Measurements from ENCODE around the gene BCL6B. TPM values are rescaled to one million over a fixed set of nuclear protein-coding genes. Genes with fewer than 3 reads are reported as not detected.

The BCL6B gene
- total RNA-seq, 1 donor, result 0.45 TPM

DNA sequence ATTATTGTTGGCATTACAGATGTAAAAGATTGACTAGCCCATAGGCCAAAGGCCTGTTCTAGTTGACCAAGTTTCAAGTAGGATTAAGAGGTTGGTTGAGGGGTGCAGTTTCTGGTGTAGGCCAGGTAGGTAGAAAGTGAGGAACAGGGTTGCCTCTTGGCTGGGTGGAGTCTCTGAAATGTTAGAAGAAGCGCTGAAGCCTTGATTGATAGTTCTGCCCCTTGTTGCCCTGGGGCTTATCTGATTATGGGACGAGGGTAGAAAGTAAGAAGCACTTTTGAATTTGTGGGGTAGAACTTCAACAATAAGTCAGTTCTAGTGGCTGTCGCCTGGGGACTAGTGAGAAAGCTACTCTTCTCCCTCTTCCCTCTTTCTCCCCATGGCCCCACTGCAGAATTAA lies 6.2 kb downstream of the BCL6B start:
- DNase-seq (ENCODE audit: low read depth), result no peak
- H3K4me3 ChIP-seq (ENCODE audit: low read depth, low read length), result no peak overlapping the region
- TF ChIP-seq CTCF (IDR thresholded peaks at IDR 0.05; ENCODE audit: insufficient read depth, low read length), result no peak

GRCh38 chr17:7029659-7030058 lies 6.8 kb downstream of the BCL6B start:
- no peak for DNase-seq (ENCODE audit: low read depth)
- no peak for TF ChIP-seq CTCF (IDR thresholded peaks at IDR 0.05; ENCODE audit: insufficient read depth, low read length)

DNA sequence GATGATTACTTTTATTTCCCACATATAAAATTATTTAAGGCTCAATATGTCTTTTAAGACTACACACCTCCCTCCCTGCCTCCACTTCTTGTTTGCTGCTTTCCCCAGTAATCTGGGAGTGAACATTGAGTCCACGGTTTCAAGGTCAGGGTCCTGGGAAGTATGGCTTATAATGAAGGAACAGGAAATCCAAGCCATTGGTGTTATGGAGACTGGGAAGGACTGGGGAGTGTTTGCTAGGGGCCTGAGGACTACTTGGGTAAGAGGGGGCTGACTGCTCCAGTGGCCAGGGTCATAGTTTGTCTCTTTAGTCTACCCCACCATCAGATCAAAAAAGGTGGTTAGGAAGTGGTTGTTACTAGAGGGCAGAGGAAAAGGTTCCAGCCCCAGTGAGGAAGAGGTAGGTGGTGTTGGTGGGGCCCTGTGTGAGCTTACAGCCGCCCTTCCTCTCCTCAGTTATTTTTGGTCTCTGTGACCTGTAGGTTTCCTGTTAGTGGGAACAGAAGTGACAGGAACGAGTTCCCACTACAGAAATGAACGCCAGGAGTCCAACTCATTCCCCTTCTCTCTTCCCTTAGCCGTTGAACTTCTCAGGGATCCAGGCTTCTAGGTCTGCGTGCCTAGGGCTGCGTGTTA lies 12.2 kb downstream of the BCL6B start:
- no peak for TF ChIP-seq CTCF (IDR thresholded peaks at IDR 0.05; ENCODE audit: insufficient read depth, low read length)
- no peak for DNase-seq (ENCODE audit: low read depth)
- peak overlapping the region; percentile 85 for H3K4me3 ChIP-seq (ENCODE audit: low read depth, low read length)

More at GRCh38 chr17:7029659-7030058, 6.8 kb downstream of the BCL6B start:
- H3K4me3 ChIP-seq (ENCODE audit: low read depth, low read length), result no peak overlapping the region

DNA sequence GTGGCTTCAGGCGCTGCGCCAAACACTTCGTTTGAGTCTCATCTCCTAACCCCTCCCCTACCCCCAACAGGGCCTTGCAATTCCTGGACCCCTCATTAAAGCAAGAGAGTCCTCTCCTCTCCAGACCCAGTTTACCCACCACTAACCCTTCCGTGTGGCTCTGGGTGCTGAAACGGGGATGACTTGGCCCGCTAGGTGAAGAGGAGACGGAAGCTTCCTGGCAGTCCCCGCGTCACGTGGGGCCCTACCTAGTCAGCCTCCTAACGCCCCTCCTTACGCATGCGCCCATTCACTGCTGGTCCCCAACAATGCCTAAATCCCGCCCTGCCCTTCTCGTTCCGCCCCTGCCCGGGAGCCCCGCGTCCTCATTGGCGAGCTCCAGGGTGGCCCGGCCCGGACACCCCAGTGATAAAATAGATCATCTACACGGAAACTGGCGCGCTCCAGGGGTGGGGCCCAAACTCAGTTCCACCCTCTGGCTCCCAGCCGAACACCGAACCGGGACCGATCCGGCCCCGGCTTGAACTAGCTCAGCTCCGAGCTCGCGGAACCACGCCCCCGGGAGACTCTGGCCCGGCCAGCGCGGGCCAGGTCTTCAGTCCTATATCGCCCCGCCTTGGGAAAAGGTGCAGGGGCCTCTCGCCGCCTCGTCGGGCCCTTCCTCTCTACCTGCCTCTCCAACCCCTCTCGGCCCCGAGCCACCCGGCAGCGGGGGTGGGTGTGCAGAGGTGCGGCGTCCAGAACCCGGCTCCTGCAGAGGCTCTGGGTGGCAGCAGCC lies 12.9 kb downstream of the BCL6B start, which contains the start of gene SLC16A13:
Gene SLC16A13 (plus strand): TSS at position 425 of the 778 bp plus-strand sequence. CDS start 368 bp downstream, outside the sequence.
- peak within 1 kb of the TSS; percentile 85 for H3K4me3 ChIP-seq (ENCODE audit: low read depth, low read length)
- no peak for TF ChIP-seq CTCF (IDR thresholded peaks at IDR 0.05; ENCODE audit: insufficient read depth, low read length)

GRCh38 chr17:7038025-7038862 lies 15.4 kb downstream of the BCL6B start:
- H3K4me3 ChIP-seq (ENCODE audit: low read depth, low read length), result no peak overlapping the region
- TF ChIP-seq CTCF (IDR thresholded peaks at IDR 0.05; ENCODE audit: insufficient read depth, low read length), result no peak
- DNase-seq (ENCODE audit: low read depth), result no peak

More for the DNA sequence above, 12.9 kb downstream of the BCL6B start, which contains the start of gene SLC16A13:
- peak; percentile 95 for DNase-seq (ENCODE audit: low read depth)

GRCh38 chr17:7039832-7040231 lies 17.0 kb downstream of the BCL6B start:
- DNase-seq (ENCODE audit: low read depth), result no peak
- TF ChIP-seq CTCF (IDR thresholded peaks at IDR 0.05; ENCODE audit: insufficient read depth, low read length), result no peak
- no peak overlapping the region for H3K4me3 ChIP-seq (ENCODE audit: low read depth, low read length)
